ENCODE data around the gene PRAC1.

DNA sequence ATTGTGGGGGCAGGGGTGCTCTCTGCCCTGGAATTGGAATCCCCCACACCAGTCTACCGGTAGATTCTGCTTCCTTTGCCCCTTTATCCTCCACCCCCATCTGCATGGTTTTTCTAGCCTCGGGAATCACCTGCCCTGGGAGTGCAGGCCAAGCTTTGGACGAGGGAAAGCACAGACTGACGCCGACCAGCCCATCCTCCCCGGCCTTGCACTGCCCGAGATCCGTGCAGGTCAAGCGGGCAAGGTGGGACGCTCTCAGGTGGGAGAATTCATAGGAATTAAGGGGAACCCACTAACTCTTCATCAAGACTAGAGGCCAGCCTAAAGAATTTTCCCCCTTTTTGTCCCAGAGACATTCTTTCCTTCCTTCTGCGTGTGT lies 16.1 kb upstream of the PRAC1 start:
- TF ChIP-seq POLR2A (IDR thresholded peaks at IDR 0.05; ENCODE audit: low read depth, low read length) (no peak), BCL11A (IDR thresholded peaks at IDR 0.05; ENCODE audit: low read depth, low read length) (no peak), TAF1 (IDR thresholded peaks at IDR 0.05; ENCODE audit: borderline replicate concordance, low read depth, low read length) (no peak)
- TF ChIP-seq, protein P1, sequence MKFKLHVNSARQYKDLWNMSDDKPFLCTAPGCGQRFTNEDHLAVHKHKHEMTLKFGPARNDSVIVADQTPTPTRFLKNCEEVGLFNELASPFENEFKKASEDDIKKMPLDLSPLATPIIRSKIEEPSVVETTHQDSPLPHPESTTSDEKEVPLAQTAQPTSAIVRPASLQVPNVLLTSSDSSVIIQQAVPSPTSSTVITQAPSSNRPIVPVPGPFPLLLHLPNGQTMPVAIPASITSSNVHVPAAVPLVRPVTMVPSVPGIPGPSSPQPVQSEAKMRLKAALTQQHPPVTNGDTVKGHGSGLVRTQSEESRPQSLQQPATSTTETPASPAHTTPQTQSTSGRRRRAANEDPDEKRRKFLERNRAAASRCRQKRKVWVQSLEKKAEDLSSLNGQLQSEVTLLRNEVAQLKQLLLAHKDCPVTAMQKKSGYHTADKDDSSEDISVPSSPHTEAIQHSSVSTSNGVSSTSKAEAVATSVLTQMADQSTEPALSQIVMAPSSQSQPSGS (IDR thresholded peaks at IDR 0.05; ENCODE audit: low read length): no peak
- TF ChIP-seq, protein P2, sequence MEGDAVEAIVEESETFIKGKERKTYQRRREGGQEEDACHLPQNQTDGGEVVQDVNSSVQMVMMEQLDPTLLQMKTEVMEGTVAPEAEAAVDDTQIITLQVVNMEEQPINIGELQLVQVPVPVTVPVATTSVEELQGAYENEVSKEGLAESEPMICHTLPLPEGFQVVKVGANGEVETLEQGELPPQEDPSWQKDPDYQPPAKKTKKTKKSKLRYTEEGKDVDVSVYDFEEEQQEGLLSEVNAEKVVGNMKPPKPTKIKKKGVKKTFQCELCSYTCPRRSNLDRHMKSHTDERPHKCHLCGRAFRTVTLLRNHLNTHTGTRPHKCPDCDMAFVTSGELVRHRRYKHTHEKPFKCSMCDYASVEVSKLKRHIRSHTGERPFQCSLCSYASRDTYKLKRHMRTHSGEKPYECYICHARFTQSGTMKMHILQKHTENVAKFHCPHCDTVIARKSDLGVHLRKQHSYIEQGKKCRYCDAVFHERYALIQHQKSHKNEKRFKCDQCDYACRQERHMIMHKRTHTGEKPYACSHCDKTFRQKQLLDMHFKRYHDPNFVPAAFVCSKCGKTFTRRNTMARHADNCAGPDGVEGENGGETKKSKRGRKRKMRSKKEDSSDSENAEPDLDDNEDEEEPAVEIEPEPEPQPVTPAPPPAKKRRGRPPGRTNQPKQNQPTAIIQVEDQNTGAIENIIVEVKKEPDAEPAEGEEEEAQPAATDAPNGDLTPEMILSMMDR (IDR thresholded peaks at IDR 0.05 in 2 of 3, conservative IDR thresholded peaks at IDR 0.05 in 1 of 3; ENCODE audit: control insufficient read depth in 2 of 3, extremely low read depth in 1 of 3, insufficient read depth in 1 of 3, low read depth in 3 of 3, low read length in 3 of 3): no peak
- TF ChIP-seq, protein P3, sequence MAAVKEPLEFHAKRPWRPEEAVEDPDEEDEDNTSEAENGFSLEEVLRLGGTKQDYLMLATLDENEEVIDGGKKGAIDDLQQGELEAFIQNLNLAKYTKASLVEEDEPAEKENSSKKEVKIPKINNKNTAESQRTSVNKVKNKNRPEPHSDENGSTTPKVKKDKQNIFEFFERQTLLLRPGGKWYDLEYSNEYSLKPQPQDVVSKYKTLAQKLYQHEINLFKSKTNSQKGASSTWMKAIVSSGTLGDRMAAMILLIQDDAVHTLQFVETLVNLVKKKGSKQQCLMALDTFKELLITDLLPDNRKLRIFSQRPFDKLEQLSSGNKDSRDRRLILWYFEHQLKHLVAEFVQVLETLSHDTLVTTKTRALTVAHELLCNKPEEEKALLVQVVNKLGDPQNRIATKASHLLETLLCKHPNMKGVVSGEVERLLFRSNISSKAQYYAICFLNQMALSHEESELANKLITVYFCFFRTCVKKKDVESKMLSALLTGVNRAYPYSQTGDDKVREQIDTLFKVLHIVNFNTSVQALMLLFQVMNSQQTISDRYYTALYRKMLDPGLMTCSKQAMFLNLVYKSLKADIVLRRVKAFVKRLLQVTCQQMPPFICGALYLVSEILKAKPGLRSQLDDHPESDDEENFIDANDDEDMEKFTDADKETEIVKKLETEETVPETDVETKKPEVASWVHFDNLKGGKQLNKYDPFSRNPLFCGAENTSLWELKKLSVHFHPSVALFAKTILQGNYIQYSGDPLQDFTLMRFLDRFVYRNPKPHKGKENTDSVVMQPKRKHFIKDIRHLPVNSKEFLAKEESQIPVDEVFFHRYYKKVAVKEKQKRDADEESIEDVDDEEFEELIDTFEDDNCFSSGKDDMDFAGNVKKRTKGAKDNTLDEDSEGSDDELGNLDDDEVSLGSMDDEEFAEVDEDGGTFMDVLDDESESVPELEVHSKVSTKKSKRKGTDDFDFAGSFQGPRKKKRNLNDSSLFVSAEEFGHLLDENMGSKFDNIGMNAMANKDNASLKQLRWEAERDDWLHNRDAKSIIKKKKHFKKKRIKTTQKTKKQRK (IDR thresholded peaks at IDR 0.05; ENCODE audit: low read depth, low read length): no peak

Measured in GM12878 (cell line).